ENCODE results near the gene PKP4.

DNA sequence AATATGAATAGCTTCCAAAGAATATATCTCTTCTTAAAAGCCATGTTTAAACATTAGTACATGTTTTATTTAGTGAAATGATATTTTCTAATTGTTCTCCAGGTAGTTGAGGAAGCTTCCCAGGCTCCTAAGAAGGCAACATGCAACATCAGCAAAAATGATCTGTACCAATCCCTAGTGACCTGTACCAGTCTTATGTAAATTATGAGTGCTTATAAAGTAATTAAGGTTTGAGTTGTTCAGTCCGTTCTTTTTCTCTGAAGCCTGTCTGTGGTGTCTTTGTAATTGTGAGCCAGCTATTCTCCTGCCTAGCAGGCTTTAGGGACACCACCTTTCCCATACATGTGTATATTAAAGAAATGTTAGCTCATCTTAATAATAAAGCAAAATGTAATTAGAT is 98.2 kb downstream of the PKP4 start:
- no peak for TF ChIP-seq POLR2AphosphoS5 (IDR thresholded peaks at IDR 0.05)
- TF ChIP-seq, protein P1, sequence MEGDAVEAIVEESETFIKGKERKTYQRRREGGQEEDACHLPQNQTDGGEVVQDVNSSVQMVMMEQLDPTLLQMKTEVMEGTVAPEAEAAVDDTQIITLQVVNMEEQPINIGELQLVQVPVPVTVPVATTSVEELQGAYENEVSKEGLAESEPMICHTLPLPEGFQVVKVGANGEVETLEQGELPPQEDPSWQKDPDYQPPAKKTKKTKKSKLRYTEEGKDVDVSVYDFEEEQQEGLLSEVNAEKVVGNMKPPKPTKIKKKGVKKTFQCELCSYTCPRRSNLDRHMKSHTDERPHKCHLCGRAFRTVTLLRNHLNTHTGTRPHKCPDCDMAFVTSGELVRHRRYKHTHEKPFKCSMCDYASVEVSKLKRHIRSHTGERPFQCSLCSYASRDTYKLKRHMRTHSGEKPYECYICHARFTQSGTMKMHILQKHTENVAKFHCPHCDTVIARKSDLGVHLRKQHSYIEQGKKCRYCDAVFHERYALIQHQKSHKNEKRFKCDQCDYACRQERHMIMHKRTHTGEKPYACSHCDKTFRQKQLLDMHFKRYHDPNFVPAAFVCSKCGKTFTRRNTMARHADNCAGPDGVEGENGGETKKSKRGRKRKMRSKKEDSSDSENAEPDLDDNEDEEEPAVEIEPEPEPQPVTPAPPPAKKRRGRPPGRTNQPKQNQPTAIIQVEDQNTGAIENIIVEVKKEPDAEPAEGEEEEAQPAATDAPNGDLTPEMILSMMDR (IDR thresholded peaks at IDR 0.05): no peak
- no peak for TF ChIP-seq POLR2A (IDR thresholded peaks at IDR 0.05)
